HFFc6 (cell line): ENCODE measurements around the gene ZNF577. TPM values are rescaled to one million over a fixed set of nuclear protein-coding genes. Genes with fewer than 3 reads are reported as not detected.

Experiments
- DNase-seq: peaks from one replicate; pipeline ENCODE4 v3.0.0-alpha.2; 2018
- H3K27ac Mint-ChIP-seq: 2 replicates; pipeline ENCODE4 v1.8.0; 2020; ENCODE audit warnings: mild to moderate bottlenecking, mixed read lengths
- H3K27me3 Mint-ChIP-seq: 2 replicates; pipeline ENCODE4 v1.8.0; 2021; ENCODE audit warnings: mild to moderate bottlenecking, moderate library complexity, mixed read lengths; ENCODE audit not compliant: insufficient read depth
- H3K36me3 Mint-ChIP-seq: 2 replicates; pipeline ENCODE4 v1.8.0; 2021; ENCODE audit warnings: low read depth, mixed read lengths
- H3K4me1 Mint-ChIP-seq: 2 replicates; pipeline ENCODE4 v1.8.0; 2020; ENCODE audit warnings: low read depth, mixed read lengths
- H3K4me3 Mint-ChIP-seq: 2 replicates; pipeline ENCODE4 v1.8.0; 2020; ENCODE audit warnings: mild to moderate bottlenecking, moderate library complexity, mixed read lengths
- H3K9me3 Mint-ChIP-seq: 2 replicates; pipeline ENCODE4 v1.8.0; 2020; ENCODE audit warnings: mild to moderate bottlenecking, mixed read lengths
- CTCF ChIP-seq: fragments of 200-600 bp; sonication (generic); IDR thresholded peaks from 2 replicates; pipeline ENCODE4 v1.5.0; 2021; ENCODE audit warnings: antibody characterized with exemption, mild to moderate bottlenecking
- total RNA-seq, 6 experiments: library from RNA; stranded (reverse); fragmentation: NEBNext Ultra II Directional; extraction: Animal tissue kit (Norgen Biotek cat#: 25700); gene quantifications; 2 replicates in 1 of 6; 3 replicates in 5 of 6; pipeline ENCODE4 v1.2.3, GENCODE V29; 2021

Gene ZNF577
- total RNA-seq, 6 experiments from 2014 or later, result 1.7 to 2.0 (median 1.8) TPM

DNA sequence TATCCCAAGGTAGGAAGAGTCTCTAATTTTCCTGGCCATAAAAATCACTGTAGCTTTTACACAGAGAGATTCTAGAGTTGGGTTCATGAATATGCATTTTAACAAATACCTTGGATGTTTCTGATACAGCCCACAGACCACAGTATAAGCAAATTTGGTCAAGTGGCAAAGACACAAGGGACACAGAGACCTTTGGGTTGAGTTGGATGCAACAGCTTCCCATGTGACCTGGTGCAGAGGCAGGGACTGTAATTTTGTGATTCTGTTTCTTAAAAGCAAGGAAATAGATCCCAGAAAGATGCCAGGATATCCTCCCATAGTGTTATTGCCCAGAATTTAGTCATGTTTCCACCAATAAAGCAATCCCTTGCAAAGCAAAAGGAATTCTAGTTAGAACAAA is 65.8 kb downstream of the ZNF577 start:
- TF ChIP-seq CTCF, result no peak
- Mint-ChIP-seq H3K27me3 (peaks cover 3% of the 10 kb centered on the region; the same call in 1 of the 2 replicates), H3K36me3 (peaks cover 13% of the 10 kb centered on the region; the same call in 1 of the 2 replicates), H3K4me1 (peaks cover 6% of the 10 kb centered on the region; the same call in 1 of the 2 replicates), H3K4me3 (no peak overlapping the region), H3K9me3 (peaks cover 38% of the 10 kb centered on the region), H3K27ac (no peak overlapping the region)
- no peak for DNase-seq

DNA sequence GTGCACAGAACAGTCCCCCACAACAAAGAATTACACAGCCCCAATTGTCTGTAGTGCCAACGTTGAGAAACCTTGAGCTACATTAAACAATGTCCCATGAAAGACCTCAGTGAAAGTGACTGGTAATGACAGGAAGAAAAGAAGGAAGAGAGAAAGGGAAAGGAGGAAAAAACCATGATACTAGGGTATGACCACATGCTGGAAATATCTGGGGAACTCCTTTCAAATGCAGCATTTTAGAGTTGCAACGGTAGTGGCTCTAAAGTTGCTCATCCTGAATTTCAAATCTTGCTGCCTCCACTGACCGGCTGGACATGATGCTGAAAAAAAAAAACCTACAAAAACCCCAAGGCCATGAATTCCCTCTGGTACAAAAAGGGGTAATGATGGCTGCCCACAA is 66.3 kb downstream of the ZNF577 start:
- H3K4me1 Mint-ChIP-seq, result peaks cover 6% of the 10 kb centered on the region; the same call in 1 of the 2 replicates
- no peak for TF ChIP-seq CTCF
- H3K27me3 Mint-ChIP-seq, result peaks cover 3% of the 10 kb centered on the region; the same call in 1 of the 2 replicates
- H3K27ac Mint-ChIP-seq, result no peak overlapping the region
- no peak overlapping the region for H3K4me3 Mint-ChIP-seq
- peaks cover 13% of the 10 kb centered on the region; the same call in 1 of the 2 replicates for H3K36me3 Mint-ChIP-seq
- H3K9me3 Mint-ChIP-seq, result peaks cover 33% of the 10 kb centered on the region
- DNase-seq, result no peak

Other genes with a start within 250 kb of the ZNF577 start
- gene SIGLEC14, start 241.1 kb downstream of the ZNF577 start, total RNA-seq, result not detected
- gene SPACA6, start 194.6 kb downstream of the ZNF577 start, total RNA-seq, result 10 to 100 TPM; 12.2 to 14.9 (median 13.3) TPM
- gene HAS1, start 164.0 kb downstream of the ZNF577 start, total RNA-seq, result not detected
- under 1 TPM in 5 of 6 experiments, not detected in 1; 0.26 to 0.53 (median 0.34) TPM for gene FPR1, start 136.1 kb downstream of the ZNF577 start, total RNA-seq
- gene FPR2, start 126.8 kb downstream of the ZNF577 start, total RNA-seq, result not detected
- gene FPR3, start 92.8 kb downstream of the ZNF577 start, total RNA-seq, result not detected
- 1 to 10 TPM; 2.9 to 4.4 (median 4.1) TPM for gene ZNF649, start 17.1 kb upstream of the ZNF577 start, total RNA-seq
- 1 to 10 TPM; 2.7 to 5.4 (median 3.8) TPM for gene ZNF613, start 39.5 kb upstream of the ZNF577 start, total RNA-seq
- 1 to 10 TPM; 4.8 to 7.0 (median 5.6) TPM for gene ZNF350, start 98.9 kb upstream of the ZNF577 start, total RNA-seq
- gene ZNF615, start 120.3 kb upstream of the ZNF577 start, total RNA-seq, result 1 to 10 TPM; 4.4 to 5.7 (median 4.8) TPM
- 1 to 10 TPM; 4.1 to 7.2 (median 5.3) TPM for gene ZNF614, start 140.4 kb upstream of the ZNF577 start, total RNA-seq
- 1 to 10 TPM; 5.6 to 6.9 (median 6.7) TPM for gene ZNF432, start 160.9 kb upstream of the ZNF577 start, total RNA-seq
- 10 to 100 TPM; 13.2 to 17.1 (median 14.3) TPM for gene ZNF841, start 207.8 kb upstream of the ZNF577 start, total RNA-seq